ENCODE data around the gene CRHBP. TPM values are rescaled to one million over a fixed set of nuclear protein-coding genes. Genes with fewer than 3 reads are reported as not detected.
"Not testable (repeated sequence)": the region's sequence is repeated elsewhere in the genome, so short reads cannot be mapped to it uniquely, and the experiment has no call there.

CRHBP gene
- total and polyA plus RNA-seq, 2 donors (not counting 1 experiment from before 2014, with no cell fraction given), result 0.62 to 1.7 TPM

GRCh38 chr5:76990899-76991459, 38.1 kb downstream of the CRHBP start:
- ChIA-PET CTCF (no interaction called here), POLR2A (interaction anchor here (0.6 kb wide), 1 partner anchor 24 kb away, joined by 4 read pairs; no protein-coding TSS in a partner anchor)

GRCh38 chr5:76993436-76993835, 40.6 kb downstream of the CRHBP start:
- H3K27me3 ChIP-seq (replicated peaks in 1 of 4; ENCODE audit: control extremely low read depth in 1 of 4, control insufficient read depth in 3 of 4, insufficient read depth in 4 of 4, low read length in 3 of 4), result not testable (repeated sequence)

More at GRCh38 chr5:76990899-76991459, 38.1 kb downstream of the CRHBP start:
- H3K9me3 Mint-ChIP-seq (ENCODE audit: insufficient read depth), result no peaks in the 10 kb centered on the region
- Histone ChIP-seq H3K36me3 (replicated peaks in 1 of 2; ENCODE audit: control extremely low read depth in 1 of 2, control insufficient read depth in 1 of 2, extremely low read depth in 1 of 2, insufficient read depth in 2 of 2, low read length in 1 of 2) (no peaks in the 10 kb centered on the region), H3K9ac (ENCODE audit: low read length) (no peak overlapping the region), H3K27me3 (replicated peaks in 1 of 4; ENCODE audit: control extremely low read depth in 1 of 4, control insufficient read depth in 3 of 4, insufficient read depth in 4 of 4, low read length in 3 of 4) (no peaks in the 10 kb centered on the region), H3K4me2 (replicated peaks; ENCODE audit: low read depth, low read length, poor library complexity, severe bottlenecking) (no peak overlapping the region), H3K4me3 (ENCODE audit: control extremely low read depth in 1 of 5, extremely low read depth in 1 of 5, insufficient read depth in 1 of 5, low read depth in 2 of 5, low read length in 4 of 5) (no peak overlapping the region), H4K20me1 (ENCODE audit: control insufficient read depth, insufficient read depth, low read length, poor library complexity, severe bottlenecking) (no peaks in the 10 kb centered on the region), H2AFZ (ENCODE audit: insufficient read depth, low read depth, low read length, poor library complexity, severe bottlenecking) (no peak overlapping the region), H3K79me2 (ENCODE audit: control insufficient read depth, insufficient read depth, low read length) (no peaks in the 10 kb centered on the region), H3K27ac (ENCODE audit: low read length in 2 of 2) (no peak overlapping the region), H3K9me3 (ENCODE audit: control extremely low read depth in 1 of 3, control insufficient read depth in 2 of 3, insufficient read depth in 1 of 3, low read length in 2 of 3) (no peaks in the 10 kb centered on the region), H3K4me1 (ENCODE audit: control insufficient read depth in 2 of 2, insufficient read depth in 2 of 2, low read length in 2 of 2) (no peaks in the 10 kb centered on the region)
- H3K27ac Mint-ChIP-seq, result no peak overlapping the region
- DNase-seq (no peak), ATAC-seq (ENCODE audit: low read depth) (no peak)
- WGBS (ENCODE audit: insufficient coverage), result 71% methylated on average over 5 of the region's 5 CpGs
- no peaks in the 10 kb centered on the region for H3K4me1 Mint-ChIP-seq
- no peak overlapping the region for H3K4me3 Mint-ChIP-seq
- no peak for TF ChIP-seq CTCF (IDR thresholded peaks at IDR 0.05)
- TF ChIP-seq EZH2 (IDR thresholded peaks at IDR 0.05; ENCODE audit: borderline replicate concordance, insufficient read depth, low read depth, low read length, poor library complexity, severe bottlenecking), result no peak
- H3K27me3 Mint-ChIP-seq, result peaks cover 3% of the 10 kb centered on the region
- intact Hi-C loops (cut with micrococcal nuclease), result no loop called here

More at GRCh38 chr5:76993436-76993835, 40.6 kb downstream of the CRHBP start:
- ATAC-seq (ENCODE audit: low read depth); H3K4me3 Mint-ChIP-seq; H3K4me1 ChIP-seq (ENCODE audit: control insufficient read depth in 2 of 2, insufficient read depth in 2 of 2, low read length in 2 of 2); H3K36me3 ChIP-seq (replicated peaks in 1 of 2; ENCODE audit: control extremely low read depth in 1 of 2, control insufficient read depth in 1 of 2, extremely low read depth in 1 of 2, insufficient read depth in 2 of 2, low read length in 1 of 2); H3K27ac Mint-ChIP-seq; H3K9me3 ChIP-seq (ENCODE audit: control extremely low read depth in 1 of 3, control insufficient read depth in 2 of 3, insufficient read depth in 1 of 3, low read length in 2 of 3); POLR2A ChIA-PET; H4K20me1 ChIP-seq (ENCODE audit: control insufficient read depth, insufficient read depth, low read length, poor library complexity, severe bottlenecking); H3K27ac ChIP-seq (ENCODE audit: low read length in 2 of 2); intact Hi-C loops (cut with micrococcal nuclease); H3K9me3 Mint-ChIP-seq (ENCODE audit: insufficient read depth); H3K9ac ChIP-seq (ENCODE audit: low read length); H3K79me2 ChIP-seq (ENCODE audit: control insufficient read depth, insufficient read depth, low read length); H3K27me3 Mint-ChIP-seq; H2AFZ ChIP-seq (ENCODE audit: insufficient read depth, low read depth, low read length, poor library complexity, severe bottlenecking); H3K4me1 Mint-ChIP-seq; H3K4me3 ChIP-seq (ENCODE audit: control extremely low read depth in 1 of 5, extremely low read depth in 1 of 5, insufficient read depth in 1 of 5, low read depth in 2 of 5, low read length in 4 of 5); H3K4me2 ChIP-seq (replicated peaks; ENCODE audit: low read depth, low read length, poor library complexity, severe bottlenecking); DNase-seq; CTCF ChIA-PET: not testable (repeated sequence)
- 97% methylated on average over 5 of the region's 9 CpGs for WGBS (ENCODE audit: insufficient coverage)
